ENCODE measurements around the gene ALKBH6.

Gene ALKBH6

DNA sequence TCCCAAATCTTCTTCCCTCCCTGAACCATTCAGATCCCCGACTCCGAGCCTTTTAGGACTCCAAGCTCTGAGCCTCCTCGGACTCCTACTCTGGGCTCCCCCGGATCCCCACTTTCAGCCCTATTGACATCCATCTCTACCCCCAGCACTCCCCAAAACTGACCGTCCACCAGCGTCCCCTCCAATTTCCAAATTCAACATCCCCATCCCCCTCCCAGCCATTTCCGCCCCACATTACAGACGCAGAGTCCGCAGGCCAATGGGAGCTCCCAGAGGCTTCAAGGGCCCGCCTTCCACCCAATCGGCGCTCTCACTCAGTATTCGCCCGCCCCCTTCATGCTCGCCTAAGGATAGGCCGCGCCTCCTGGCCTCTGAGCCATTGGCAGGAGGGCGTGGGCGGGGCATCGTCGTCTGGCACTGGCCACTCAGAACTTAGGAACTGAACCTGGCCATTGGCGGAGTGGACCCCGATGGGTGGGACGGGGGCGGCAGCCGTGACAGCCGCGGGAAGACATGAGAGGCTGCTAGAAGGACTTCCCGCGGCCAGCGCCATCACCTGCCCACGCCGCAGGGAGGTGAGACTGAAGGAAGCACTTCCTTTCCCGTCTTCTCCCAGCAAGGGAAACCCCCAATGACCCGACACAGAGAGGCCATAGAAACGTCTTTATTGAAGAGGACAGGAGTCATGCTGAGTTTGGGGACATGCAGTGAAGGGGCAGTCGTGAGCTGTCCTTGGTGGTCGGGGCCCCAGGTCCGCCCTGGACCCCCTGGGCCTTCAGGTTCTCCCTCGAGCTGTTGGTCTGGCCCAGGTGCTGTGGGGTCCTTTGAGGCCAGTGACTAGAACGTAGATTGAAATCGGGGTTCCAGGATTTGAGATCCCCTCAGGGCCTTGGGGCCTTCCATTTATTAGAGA, at the start of gene ALKBH6:
Gene ALKBH6 (minus strand): TSS at position 202 of the 913 bp plus-strand sequence. CDS start 816 bp downstream, outside the sequence.
- Histone ChIP-seq H3K4me1 (ENCODE audit: control insufficient read depth, insufficient read depth, low read length) (0 out of 2 replicates have a peak, but pooled peaks cover 2% of the 10 kb centered on the region), H3K27me3 (ENCODE audit: control insufficient read depth, insufficient read depth, low read length) (no peaks in the 10 kb centered on the region), H3K9me3 (ENCODE audit: control insufficient read depth, insufficient read depth, low read length) (no peaks in the 10 kb centered on the region), H3K4me3 (ENCODE audit: low read length) (peak within 1 kb of the TSS; percentile 83; the same call in 1 of the 2 replicates), H3K27ac (ENCODE audit: low read length) (no peak within 1 kb of the TSS), H3K36me3 (ENCODE audit: control insufficient read depth, insufficient read depth, low read length) (0 out of 2 replicates have a peak, but pooled peaks cover 3% of the 10 kb centered on the region)
- DNase-seq (ENCODE audit: low read depth, low spot score) = peak; percentile 93
- no CpG with 5 or more reads among the region's 42 CpGs for WGBS (ENCODE audit: insufficient coverage, insufficient read length)

DNA sequence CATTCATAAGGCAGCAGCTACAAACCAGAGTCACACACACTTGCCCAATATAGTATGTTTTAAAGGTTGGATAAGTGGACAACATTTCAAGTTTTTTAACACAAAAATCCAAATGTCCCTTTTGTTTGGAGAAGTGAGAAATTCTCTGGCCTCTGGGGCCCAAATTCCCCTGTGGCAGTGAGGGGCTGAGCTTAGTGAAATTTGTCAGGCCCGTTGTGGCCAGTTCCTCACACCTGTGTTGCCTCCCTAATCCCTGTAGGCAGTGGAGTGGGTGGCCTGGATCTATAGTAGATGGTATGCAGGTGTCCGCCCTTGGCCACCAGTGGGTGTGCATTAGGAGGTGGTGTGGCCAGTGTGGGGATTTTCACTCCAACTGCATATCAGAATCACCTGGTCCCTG, 47.4 kb upstream of the ALKBH6 start:
- no peaks in the 10 kb centered on the region; the same call in 1 of the 2 replicates for H3K4me1 ChIP-seq (ENCODE audit: control insufficient read depth, insufficient read depth, low read length)
- H3K36me3 ChIP-seq (ENCODE audit: control insufficient read depth, insufficient read depth, low read length) = peaks cover 18% of the 10 kb centered on the region
- DNase-seq (ENCODE audit: low read depth, low spot score) = no peak
- no CpG with 5 or more reads among the region's 2 CpGs for WGBS (ENCODE audit: insufficient coverage, insufficient read length)
- H3K27me3 ChIP-seq (ENCODE audit: control insufficient read depth, insufficient read depth, low read length) = no peaks in the 10 kb centered on the region
- H3K4me3 ChIP-seq (ENCODE audit: low read length) = no peak overlapping the region
- H3K27ac ChIP-seq (ENCODE audit: low read length) = no peak overlapping the region
- no peaks in the 10 kb centered on the region for H3K9me3 ChIP-seq (ENCODE audit: control insufficient read depth, insufficient read depth, low read length)

DNA sequence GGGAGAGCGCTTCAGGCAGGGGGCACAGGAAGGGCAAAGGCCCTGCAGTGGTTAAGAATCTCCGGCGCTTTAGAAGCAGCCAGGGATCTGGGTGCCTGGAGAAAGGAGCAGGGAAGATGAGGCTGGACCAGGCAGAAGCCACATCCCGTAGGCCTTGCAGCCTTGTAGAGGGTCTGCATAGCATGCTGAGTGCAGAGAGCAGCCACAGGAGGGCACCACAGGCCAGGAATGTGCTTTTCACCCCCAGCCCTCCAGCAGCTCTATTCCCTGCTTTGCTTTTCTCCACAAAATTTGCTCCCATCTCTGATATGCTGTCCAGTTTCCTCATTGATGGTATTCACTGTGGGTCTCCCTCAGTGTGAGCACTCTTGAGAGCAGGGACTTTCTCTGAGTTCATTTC, 46.4 kb upstream of the ALKBH6 start:
- no peak overlapping the region for H3K4me3 ChIP-seq (ENCODE audit: low read length)
- no peak for DNase-seq (ENCODE audit: low read depth, low spot score)
- no CpG with 5 or more reads among the region's 4 CpGs for WGBS (ENCODE audit: insufficient coverage, insufficient read length)
- no peak overlapping the region for H3K27ac ChIP-seq (ENCODE audit: low read length)
- no peaks in the 10 kb centered on the region for H3K27me3 ChIP-seq (ENCODE audit: control insufficient read depth, insufficient read depth, low read length)
- H3K36me3 ChIP-seq (ENCODE audit: control insufficient read depth, insufficient read depth, low read length) = peaks cover 12% of the 10 kb centered on the region
- H3K4me1 ChIP-seq (ENCODE audit: control insufficient read depth, insufficient read depth, low read length) = no peaks in the 10 kb centered on the region; the same call in 1 of the 2 replicates
- H3K9me3 ChIP-seq (ENCODE audit: control insufficient read depth, insufficient read depth, low read length) = no peaks in the 10 kb centered on the region

DNA sequence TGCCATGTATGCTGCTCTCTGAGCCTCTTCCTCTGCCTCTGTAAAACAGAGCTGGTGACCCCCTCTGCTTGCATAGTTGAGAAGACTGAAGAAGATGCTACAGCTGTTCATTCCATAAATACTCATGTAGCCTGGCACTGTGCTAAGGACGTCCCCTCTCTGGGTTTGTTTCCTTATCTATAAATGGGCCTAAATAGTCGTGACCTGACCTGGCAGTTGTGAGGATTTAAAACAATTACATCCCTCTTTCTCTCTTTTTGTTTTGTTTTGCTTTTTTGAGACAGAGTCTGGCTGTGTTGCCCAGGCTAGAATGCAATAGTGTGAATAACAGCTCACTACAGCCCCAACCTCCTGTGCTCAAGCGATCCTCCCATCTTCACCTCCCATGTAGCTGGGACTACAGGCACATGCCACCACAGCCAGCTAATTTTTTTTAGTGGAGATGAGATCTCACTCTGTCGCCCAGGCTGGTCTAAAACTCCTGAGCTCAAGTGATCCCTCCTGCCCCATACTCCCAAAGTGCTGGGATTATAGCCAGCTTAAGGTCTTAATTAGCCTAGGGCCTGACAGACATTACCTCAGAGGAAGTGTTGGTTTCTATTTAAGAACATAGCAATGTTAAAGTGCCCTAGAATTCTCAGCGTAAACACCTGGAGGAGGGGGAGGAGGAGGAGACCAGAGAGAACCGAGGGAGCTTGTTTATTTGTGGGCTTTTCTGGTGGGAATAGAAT, 45.3 kb upstream of the ALKBH6 start:
- peaks cover 10% of the 10 kb centered on the region for H3K36me3 ChIP-seq (ENCODE audit: control insufficient read depth, insufficient read depth, low read length)
- H3K27ac ChIP-seq (ENCODE audit: low read length) = no peak overlapping the region
- no peak overlapping the region for H3K4me3 ChIP-seq (ENCODE audit: low read length)
- DNase-seq (ENCODE audit: low read depth, low spot score) = no peak
- H3K4me1 ChIP-seq (ENCODE audit: control insufficient read depth, insufficient read depth, low read length) = no peaks in the 10 kb centered on the region; the same call in 1 of the 2 replicates
- no CpG with 5 or more reads among the region's 6 CpGs for WGBS (ENCODE audit: insufficient coverage, insufficient read length)
- H3K27me3 ChIP-seq (ENCODE audit: control insufficient read depth, insufficient read depth, low read length) = no peaks in the 10 kb centered on the region
- no peaks in the 10 kb centered on the region for H3K9me3 ChIP-seq (ENCODE audit: control insufficient read depth, insufficient read depth, low read length)

DNA sequence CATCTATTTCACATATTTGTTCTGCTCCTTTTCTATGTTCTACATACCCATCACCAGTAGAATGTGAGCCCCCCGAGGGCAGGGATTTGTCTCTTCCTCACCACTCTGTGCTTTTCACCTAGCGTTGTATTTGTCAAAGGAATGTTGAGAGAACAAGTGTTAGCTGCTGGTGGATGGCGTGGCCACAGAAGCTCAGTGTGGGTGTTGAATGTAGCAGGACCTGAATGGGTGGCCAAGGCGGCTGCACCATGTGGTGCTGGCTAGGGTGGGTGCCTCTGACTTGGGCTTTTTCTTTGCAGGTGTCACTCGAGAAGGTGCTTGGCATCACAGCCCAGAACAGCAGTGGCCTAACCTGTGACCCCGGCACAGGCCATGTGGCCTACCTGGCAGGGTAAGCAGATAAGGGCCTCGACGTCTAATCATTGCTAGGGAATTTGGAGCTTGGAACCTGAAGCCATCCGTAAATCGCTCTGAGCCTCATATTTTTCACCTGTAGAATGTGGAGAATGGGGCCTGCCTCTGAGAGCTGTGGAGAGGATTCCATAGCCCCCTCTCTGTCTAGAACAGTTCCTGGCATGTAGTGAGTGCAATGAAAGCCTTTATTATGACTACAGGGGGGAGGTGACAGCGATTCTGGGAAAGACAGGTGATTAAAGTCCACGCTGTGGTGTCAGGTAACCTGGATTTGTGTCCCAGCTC, 44.6 kb upstream of the ALKBH6 start:
- no peak for DNase-seq (ENCODE audit: low read depth, low spot score)
- no CpG with 5 or more reads among the region's 12 CpGs for WGBS (ENCODE audit: insufficient coverage, insufficient read length)
- Histone ChIP-seq H3K4me1 (ENCODE audit: control insufficient read depth, insufficient read depth, low read length) (no peaks in the 10 kb centered on the region; the same call in 1 of the 2 replicates), H3K9me3 (ENCODE audit: control insufficient read depth, insufficient read depth, low read length) (no peaks in the 10 kb centered on the region), H3K27ac (ENCODE audit: low read length) (no peak overlapping the region), H3K4me3 (ENCODE audit: low read length) (no peak overlapping the region), H3K36me3 (ENCODE audit: control insufficient read depth, insufficient read depth, low read length) (peaks cover 10% of the 10 kb centered on the region), H3K27me3 (ENCODE audit: control insufficient read depth, insufficient read depth, low read length) (no peaks in the 10 kb centered on the region)

DNA sequence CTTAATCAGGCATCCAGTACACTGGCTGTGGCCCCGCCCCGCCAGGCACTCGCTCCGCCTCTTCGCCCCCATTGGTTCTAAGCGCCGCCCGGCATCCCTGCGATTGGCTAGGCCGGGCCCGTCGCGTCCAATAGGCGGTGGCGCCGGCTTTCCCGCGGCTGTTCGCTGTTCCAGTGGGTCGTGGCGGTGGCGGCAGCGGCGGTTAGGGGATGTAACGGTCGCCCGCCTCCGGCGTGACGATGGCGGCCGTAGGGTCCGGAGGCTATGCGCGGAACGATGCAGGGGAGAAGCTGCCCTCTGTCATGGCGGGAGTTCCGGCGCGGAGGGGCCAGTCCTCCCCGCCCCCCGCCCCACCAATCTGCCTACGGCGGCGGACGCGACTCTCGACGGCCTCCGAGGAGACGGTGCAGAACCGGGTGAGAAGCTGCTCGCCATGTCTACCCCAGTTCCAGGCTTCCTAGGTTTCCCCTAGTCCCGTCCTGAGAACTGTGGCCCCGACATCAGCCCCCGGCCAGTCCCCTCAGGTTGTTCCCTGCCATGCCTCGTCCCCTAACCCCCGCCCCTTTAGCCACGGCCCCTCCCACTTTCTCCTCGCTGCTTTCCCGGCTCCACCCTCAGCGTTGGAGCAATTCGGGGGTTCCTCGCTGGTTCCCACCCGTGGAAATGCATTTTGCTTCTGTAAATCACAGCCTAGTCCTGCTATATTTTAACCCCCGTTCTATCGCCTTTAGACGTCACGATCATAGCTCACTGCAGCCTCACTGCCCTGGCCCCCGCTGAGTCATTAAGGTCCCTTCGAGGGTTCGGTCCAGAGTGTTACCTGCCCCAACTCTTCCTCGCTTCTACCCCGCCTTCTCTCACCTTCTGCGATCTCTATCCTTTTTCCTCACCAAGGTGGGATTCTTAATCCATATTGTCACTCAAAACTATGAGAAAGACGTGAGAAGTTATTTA, 41.0 kb upstream of the ALKBH6 start, which contains the start of gene WDR62:
Gene WDR62 (plus strand): TSS at position 165 of the 954 bp plus-strand sequence. CDS start 75 bp downstream, at position 240.
- no peak within 1 kb of the TSS for H3K27ac ChIP-seq (ENCODE audit: low read length)
- no CpG with 5 or more reads among the region's 76 CpGs for WGBS (ENCODE audit: insufficient coverage, insufficient read length)
- H3K4me1 ChIP-seq (ENCODE audit: control insufficient read depth, insufficient read depth, low read length) = peaks cover 1% of the 10 kb centered on the region
- no peaks in the 10 kb centered on the region for H3K9me3 ChIP-seq (ENCODE audit: control insufficient read depth, insufficient read depth, low read length)
- H3K4me3 ChIP-seq (ENCODE audit: low read length) = peak within 1 kb of the TSS; percentile 69
- DNase-seq (ENCODE audit: low read depth, low spot score) = peak; percentile 76
- H3K27me3 ChIP-seq (ENCODE audit: control insufficient read depth, insufficient read depth, low read length) = no peaks in the 10 kb centered on the region
- H3K36me3 ChIP-seq (ENCODE audit: control insufficient read depth, insufficient read depth, low read length) = peaks cover 6% of the 10 kb centered on the region; the same call in 1 of the 2 replicates

DNA sequence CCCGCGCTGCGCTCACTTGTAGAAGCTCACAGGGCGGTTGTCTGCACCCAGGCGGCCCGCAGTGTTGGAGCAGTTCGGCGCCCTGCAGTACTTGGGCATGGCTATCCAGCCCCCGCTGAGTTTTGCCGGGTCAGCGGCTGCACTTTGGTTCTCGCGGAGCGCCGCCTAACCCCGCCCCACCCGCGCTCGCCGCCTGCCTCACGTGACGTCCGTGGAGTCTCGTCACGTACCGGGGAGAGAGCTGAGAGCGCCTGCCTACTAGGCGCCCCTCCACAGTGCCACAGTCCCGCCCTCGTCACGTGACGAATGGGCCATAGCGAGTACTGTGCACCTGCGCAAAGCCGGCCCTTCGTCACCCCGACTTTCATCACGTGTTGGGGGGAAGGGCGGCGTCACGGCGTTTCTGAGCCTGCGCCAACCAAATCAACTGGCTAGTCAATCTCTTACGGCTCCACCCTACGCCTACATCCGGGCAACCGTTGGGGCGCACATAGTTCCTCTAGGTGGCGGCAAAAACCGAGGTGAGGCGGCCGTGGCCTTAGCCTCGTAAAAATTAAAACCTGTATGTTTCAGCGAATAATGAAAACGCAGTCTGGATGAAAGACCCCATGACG, 40.2 kb upstream of the ALKBH6 start, which contains the start of gene THAP8:
Gene THAP8 (minus strand): TSS at position 167 of the 614 bp plus-strand sequence. CDS start 68 bp downstream, at position 99.
- Histone ChIP-seq H3K27ac (ENCODE audit: low read length) (no peak within 1 kb of the TSS), H3K9me3 (ENCODE audit: control insufficient read depth, insufficient read depth, low read length) (no peaks in the 10 kb centered on the region), H3K4me3 (ENCODE audit: low read length) (peak within 1 kb of the TSS; percentile 69), H3K27me3 (ENCODE audit: control insufficient read depth, insufficient read depth, low read length) (no peaks in the 10 kb centered on the region), H3K4me1 (ENCODE audit: control insufficient read depth, insufficient read depth, low read length) (peaks cover 1% of the 10 kb centered on the region; the same call in 1 of the 2 replicates), H3K36me3 (ENCODE audit: control insufficient read depth, insufficient read depth, low read length) (peaks cover 3% of the 10 kb centered on the region; the same call in 1 of the 2 replicates)
- no CpG with 5 or more reads among the region's 56 CpGs for WGBS (ENCODE audit: insufficient coverage, insufficient read length)
- peak; percentile 98 for DNase-seq (ENCODE audit: low read depth, low spot score)

DNA sequence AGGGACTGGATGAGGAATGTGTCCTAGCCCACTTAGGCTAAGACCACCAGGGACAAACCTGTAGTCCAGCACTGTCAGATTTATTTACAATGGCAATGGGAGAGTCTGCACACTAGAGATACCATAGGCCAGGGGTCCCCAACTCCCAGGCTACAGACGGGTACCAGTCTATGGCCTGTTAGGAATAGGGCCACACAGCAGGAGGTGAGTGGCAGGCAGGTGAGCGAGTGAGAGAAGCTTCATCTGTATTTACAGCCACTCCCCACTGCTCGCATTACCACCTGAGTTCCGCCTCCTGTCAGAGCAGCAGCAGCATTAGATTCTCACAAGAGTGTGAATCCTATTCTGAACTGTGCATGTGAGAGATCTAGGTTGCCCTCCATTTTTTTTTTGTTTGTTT, 37.6 kb upstream of the ALKBH6 start:
- Histone ChIP-seq H3K4me3 (ENCODE audit: low read length) (no peak overlapping the region), H3K4me1 (ENCODE audit: control insufficient read depth, insufficient read depth, low read length) (peaks cover 1% of the 10 kb centered on the region; the same call in 1 of the 2 replicates), H3K36me3 (ENCODE audit: control insufficient read depth, insufficient read depth, low read length) (no peaks in the 10 kb centered on the region), H3K27me3 (ENCODE audit: control insufficient read depth, insufficient read depth, low read length) (no peaks in the 10 kb centered on the region), H3K27ac (ENCODE audit: low read length) (no peak overlapping the region), H3K9me3 (ENCODE audit: control insufficient read depth, insufficient read depth, low read length) (no peaks in the 10 kb centered on the region)
- no CpG with 5 or more reads among the region's 4 CpGs for WGBS (ENCODE audit: insufficient coverage, insufficient read length)
- DNase-seq (ENCODE audit: low read depth, low spot score) = no peak

DNA sequence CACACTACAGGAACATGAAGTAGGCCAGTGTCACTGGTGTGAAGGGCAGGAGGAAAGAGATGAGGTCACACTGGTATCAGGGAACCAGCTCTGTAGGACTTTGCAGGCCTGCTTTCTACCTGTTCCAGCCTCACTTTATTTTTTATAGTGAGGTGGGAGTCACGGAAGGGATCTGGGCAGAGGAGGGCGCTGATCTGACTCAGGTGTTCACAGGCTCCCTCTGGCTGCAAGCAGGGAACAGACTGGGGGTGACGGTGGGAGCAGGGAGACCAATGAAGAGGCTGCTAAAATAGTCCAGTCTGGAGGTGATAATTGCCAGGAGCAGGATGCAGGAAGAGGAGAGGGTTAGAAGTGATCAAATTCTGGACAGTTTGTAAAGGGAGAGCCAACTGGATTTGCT, 37.2 kb upstream of the ALKBH6 start:
- no peaks in the 10 kb centered on the region for H3K9me3 ChIP-seq (ENCODE audit: control insufficient read depth, insufficient read depth, low read length)
- H3K4me3 ChIP-seq (ENCODE audit: low read length) = no peak overlapping the region
- no peaks in the 10 kb centered on the region for H3K27me3 ChIP-seq (ENCODE audit: control insufficient read depth, insufficient read depth, low read length)
- H3K4me1 ChIP-seq (ENCODE audit: control insufficient read depth, insufficient read depth, low read length) = peaks cover 1% of the 10 kb centered on the region; the same call in 1 of the 2 replicates
- WGBS (ENCODE audit: insufficient coverage, insufficient read length) = no CpG with 5 or more reads among the region's 3 CpGs
- no peak for DNase-seq (ENCODE audit: low read depth, low spot score)
- H3K36me3 ChIP-seq (ENCODE audit: control insufficient read depth, insufficient read depth, low read length) = no peaks in the 10 kb centered on the region
- H3K27ac ChIP-seq (ENCODE audit: low read length) = no peak overlapping the region

Data from iPS DF 6.9 (cell line).